ENCODE results near the gene ZNF134. TPM values are rescaled to one million over a fixed set of nuclear protein-coding genes. Genes with fewer than 3 reads are reported as not detected.

ZNF134 gene
- 12.8 and 23.3 TPM in 2 replicates for total RNA-seq

DNA sequence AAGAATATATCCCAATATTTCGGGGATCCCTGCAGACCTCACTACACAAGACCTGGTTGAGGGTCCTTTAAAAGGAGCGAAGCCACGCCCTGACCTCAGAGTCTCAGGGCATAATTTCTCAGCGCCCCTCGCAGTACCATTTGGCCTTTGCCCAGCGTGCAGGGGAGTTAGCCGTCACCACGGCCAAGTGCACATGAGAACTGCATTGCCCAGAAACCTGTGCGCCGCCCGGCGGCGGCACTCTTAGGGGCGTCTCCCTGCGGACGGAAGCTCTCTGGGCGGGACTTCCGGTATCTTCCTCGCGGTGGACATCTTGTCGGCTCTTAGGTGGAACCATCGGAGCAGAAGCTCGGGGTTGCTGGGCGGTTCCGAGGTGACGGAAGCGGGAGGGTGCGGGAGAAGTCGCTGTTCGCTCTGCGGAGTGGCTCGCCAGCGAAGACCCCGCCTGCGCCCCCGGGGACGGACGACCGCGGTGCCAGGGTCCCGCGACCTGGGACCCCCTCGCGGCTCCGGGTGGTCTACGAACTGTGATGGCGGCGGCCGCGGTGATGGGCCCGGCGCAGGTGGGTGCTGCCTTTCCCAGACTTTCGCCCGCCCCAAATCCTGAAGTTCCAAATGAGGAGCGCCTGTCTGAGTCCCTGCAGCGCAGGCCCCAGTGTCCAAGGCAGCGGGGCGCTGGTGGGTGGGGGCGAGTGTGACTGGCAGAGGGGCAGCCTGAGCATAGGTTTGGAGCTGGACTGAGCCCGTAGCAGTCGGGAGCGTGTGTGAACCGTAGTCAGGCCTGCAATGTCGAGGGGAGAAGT, at the start of gene ZNF134:
Gene ZNF134, plus strand, starts transcription at position 302 of the 803 bp plus-strand sequence. CDS start 5,227 bp downstream, outside the sequence.

DNA sequence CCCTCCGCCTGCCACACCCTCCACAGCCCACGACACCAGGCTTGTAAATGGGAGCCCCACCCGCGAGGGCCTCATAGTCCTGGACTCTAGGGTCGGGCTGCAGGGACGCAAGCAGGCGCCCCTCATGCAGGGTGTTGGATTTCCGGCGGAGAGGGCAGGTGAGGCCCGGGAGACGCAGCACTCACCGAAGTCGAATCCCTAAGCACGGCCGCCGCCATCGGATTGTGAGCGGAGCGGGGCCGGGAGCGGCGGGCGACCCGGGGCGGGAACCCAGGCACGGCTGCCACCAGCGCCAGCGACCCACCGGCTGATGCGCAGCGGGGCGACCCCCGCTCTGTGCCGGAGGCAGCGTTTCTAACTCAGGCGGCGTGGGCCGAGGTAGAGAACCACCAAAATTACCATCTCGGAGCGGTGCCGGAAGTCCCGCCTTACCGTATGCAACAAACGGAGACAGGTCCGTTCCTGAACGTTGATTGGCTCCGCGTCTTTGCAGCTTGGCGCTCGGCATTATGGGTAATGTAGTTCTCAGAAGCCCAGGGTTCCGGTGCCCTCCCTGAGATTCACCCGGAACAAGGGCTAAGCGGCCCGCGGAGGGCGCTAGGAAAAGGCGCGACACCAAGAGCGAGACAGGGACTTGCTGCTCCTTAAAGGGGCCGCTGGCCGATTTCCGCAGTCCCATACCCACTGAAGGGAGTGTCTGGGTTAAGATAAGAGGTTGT, 35.4 kb upstream of the ZNF134 start, which contains the start of gene ZNF416:
Gene ZNF416, minus strand, starts transcription at position 425 of the 719 bp plus-strand sequence. Its CDS starts 207 bp downstream, at position 218.

GRCh38 chr19:57583521-57584416, 30.3 kb upstream of the ZNF134 start, which contains the start of gene ZIK1:
ZIK1 (plus strand) TSS chr19:57584145; CDS start chr19:57584357, 212 bp downstream.

GRCh38 chr19:57599761-57600383, 14.2 kb upstream of the ZNF134 start, which contains the start of gene ZNF530:
ZNF530 (plus strand) TSS chr19:57599885; CDS start chr19:57604346, 4,461 bp downstream.

GRCh38 chr19:57632987-57633831, 19.2 kb downstream of the ZNF134 start, which contains the start of gene ZNF211:
ZNF211 (plus strand) TSS chr19:57633168; CDS start chr19:57633347, 179 bp downstream.

GRCh38 chr19:57668635-57669034, 54.6 kb downstream of the ZNF134 start, which contains the start of gene ZSCAN4:
ZSCAN4 (plus strand) TSS chr19:57668935; CDS start chr19:57676146, 7,211 bp downstream.

Other genes starting within 250 kb of the ZNF134 start
- gene ZNF548, start 224.4 kb upstream of the ZNF134 start, total RNA-seq = 10.0 and 22.0 TPM in 2 replicates
- gene ZNF17, start 203.1 kb upstream of the ZNF134 start, total RNA-seq = 2.9 and 4.0 TPM in 2 replicates
- gene ZNF749, start 178.9 kb upstream of the ZNF134 start, total RNA-seq = 2.9 and 5.0 TPM in 2 replicates
- 0.16 TPM in 1 of 2 replicates, not detected in the other for gene VN1R1, start 157.1 kb upstream of the ZNF134 start, total RNA-seq
- 13.4 and 18.8 TPM in 2 replicates for gene ZNF772, start 136.7 kb upstream of the ZNF134 start, total RNA-seq
- gene ZNF419, start 126.5 kb upstream of the ZNF134 start, total RNA-seq = 6.6 and 17.0 TPM in 2 replicates
- gene ZNF773, start 114.3 kb upstream of the ZNF134 start, total RNA-seq = 15.4 and 21.5 TPM in 2 replicates
- 3.6 and 4.2 TPM in 2 replicates for gene ZNF549, start 86.9 kb upstream of the ZNF134 start, total RNA-seq
- gene ZNF550, start 54.4 kb upstream of the ZNF134 start, total RNA-seq = 10.1 and 12.8 TPM in 2 replicates
- 4.0 and 8.1 TPM in 2 replicates for gene ZNF416, start 35.3 kb upstream of the ZNF134 start, total RNA-seq
- 6.3 and 7.9 TPM in 2 replicates for gene ZIK1, start 30.1 kb upstream of the ZNF134 start, total RNA-seq
- gene ZNF530, start 14.4 kb upstream of the ZNF134 start, total RNA-seq = 0.49 and 11.7 TPM in 2 replicates
- 3.8 and 7.0 TPM in 2 replicates for gene ZNF211, start 18.9 kb downstream of the ZNF134 start, total RNA-seq
- not detected in 2 replicates for gene ZSCAN4, start 54.7 kb downstream of the ZNF134 start, total RNA-seq
- 5.2 and 6.8 TPM in 2 replicates for gene ZNF551, start 67.7 kb downstream of the ZNF134 start, total RNA-seq
- 2.0 and 2.6 TPM in 2 replicates for gene ZNF154, start 95.0 kb downstream of the ZNF134 start, total RNA-seq
- 7.8 and 7.9 TPM in 2 replicates for gene ZNF671, start 113.4 kb downstream of the ZNF134 start, total RNA-seq
- gene ZNF776, start 132.6 kb downstream of the ZNF134 start, total RNA-seq = 5.8 TPM in 2 replicates
- gene ZNF586, start 155.4 kb downstream of the ZNF134 start, total RNA-seq = 11.4 and 11.5 TPM in 2 replicates
- 1.6 and 3.6 TPM in 2 replicates for gene ZNF552, start 200.7 kb downstream of the ZNF134 start, total RNA-seq
- gene ZNF587B, start 216.1 kb downstream of the ZNF134 start, total RNA-seq = 11.5 and 15.5 TPM in 2 replicates
- gene ZNF587, start 235.6 kb downstream of the ZNF134 start, total RNA-seq = 8.9 and 16.8 TPM in 2 replicates